SKM-1 (cell line): ENCODE data around the gene SLC17A9.

Experiments
- DNase-seq: peaks from one replicate; lab custom pipeline; 2025; ENCODE audit not compliant: unreplicated experiment; lab: John Stamatoyannopoulos, UW

The SLC17A9 gene

GRCh38 chr20:62980970-62981369 lies 28.5 kb downstream of the SLC17A9 start:
- DNase-seq = no peak

- no peak for DNase-seq
These were observed 29.9 kb downstream of the SLC17A9 start for GRCh38 chr20:62982124-62983075.

- no peak for DNase-seq
These were observed 30.7 kb downstream of the SLC17A9 start for GRCh38 chr20:62983210-62983609.

GRCh38 chr20:62984666-62985443 lies 32.3 kb downstream of the SLC17A9 start:
- DNase-seq = no peak

DNA sequence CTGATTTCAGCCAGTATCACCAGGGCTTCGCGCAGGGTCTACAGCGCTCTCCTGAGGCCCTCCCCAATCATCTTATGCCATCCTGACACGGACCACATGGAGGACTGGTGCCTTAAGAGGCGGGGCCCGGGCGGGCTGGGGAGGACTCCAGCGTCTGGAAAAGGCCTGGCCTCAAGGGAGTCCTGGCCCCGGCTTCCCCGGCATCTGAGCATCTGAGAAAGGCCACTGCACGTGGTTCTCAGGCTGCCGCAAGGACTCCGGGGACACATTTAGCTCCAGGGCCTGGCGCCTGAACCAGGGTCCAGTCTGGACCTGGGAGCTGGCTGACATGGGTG lies 32.9 kb downstream of the SLC17A9 start:
- no peak for DNase-seq

GRCh38 chr20:62986257-62986800 lies 33.8 kb downstream of the SLC17A9 start:
- DNase-seq = no peak

DNA sequence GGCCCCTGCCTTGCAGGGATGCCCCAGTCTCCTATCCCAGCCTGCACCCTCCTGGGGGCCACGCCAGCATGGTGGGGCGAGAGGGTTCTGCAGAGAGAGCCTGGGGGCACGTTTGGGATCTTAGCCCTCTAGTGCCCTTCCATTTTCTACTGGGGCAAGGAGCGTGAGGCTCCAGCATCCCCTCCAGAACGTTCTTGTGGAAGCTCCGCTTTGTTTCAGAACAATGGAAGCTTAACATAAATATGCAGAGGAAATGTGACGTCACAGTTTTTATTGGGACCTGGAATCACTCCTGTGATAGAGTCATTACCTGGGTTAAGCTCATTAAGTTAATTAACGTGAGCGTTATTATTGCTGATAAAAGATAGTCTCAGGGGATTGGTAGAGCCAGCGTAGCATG lies 34.6 kb downstream of the SLC17A9 start:
- DNase-seq = no peak

DNA sequence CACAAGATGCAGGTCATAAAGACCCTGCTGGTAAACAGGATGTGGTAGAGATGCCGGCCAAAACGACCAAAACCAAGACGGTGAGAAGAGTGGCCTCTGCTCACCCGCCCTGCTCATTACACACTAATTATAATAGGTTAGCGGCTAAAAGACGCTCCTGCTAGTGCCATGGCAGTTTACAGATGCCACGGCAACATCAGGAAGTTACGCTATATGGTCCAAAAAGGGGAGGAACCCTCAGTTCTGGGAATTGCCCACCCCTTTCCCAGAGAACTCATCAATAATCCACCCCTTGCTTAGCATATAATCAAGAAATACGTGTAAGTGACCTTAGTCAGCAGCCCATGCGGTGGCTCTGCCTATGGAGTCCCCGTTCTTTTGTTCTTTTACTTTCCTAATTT lies 36.7 kb downstream of the SLC17A9 start:
- no peak for DNase-seq

GRCh38 chr20:62990306-62990825 lies 37.9 kb downstream of the SLC17A9 start:
- no peak for DNase-seq

- no peak for DNase-seq
These were observed 38.8 kb downstream of the SLC17A9 start for GRCh38 chr20:62991196-62991807.

- no peak for DNase-seq
These were observed 39.4 kb downstream of the SLC17A9 start for GRCh38 chr20:62991863-62992262.

GRCh38 chr20:62993856-62994494 lies 41.5 kb downstream of the SLC17A9 start:
- DNase-seq = no peak

- no peak for DNase-seq
These were observed 42.4 kb downstream of the SLC17A9 start for GRCh38 chr20:62994869-62995281.

DNA sequence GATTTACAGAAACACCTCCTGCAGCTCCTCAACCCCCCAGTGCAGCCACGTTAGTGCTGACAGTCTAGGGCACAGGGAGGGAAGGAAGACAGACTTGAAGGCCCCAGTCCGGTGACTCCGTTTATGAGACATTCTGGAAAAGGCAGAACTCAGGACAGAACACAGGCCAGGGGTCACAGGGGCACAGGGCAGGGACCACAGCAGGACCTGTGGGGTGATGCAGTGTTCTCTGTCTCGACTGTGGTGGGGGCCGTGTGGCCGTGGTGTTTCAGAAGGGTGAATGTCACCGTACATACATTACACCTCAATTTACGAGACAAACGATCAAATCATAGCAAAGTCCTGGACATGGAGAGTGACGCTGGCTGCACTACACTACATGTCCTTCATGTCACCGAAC lies 43.0 kb downstream of the SLC17A9 start:
- no peak for DNase-seq

DNA sequence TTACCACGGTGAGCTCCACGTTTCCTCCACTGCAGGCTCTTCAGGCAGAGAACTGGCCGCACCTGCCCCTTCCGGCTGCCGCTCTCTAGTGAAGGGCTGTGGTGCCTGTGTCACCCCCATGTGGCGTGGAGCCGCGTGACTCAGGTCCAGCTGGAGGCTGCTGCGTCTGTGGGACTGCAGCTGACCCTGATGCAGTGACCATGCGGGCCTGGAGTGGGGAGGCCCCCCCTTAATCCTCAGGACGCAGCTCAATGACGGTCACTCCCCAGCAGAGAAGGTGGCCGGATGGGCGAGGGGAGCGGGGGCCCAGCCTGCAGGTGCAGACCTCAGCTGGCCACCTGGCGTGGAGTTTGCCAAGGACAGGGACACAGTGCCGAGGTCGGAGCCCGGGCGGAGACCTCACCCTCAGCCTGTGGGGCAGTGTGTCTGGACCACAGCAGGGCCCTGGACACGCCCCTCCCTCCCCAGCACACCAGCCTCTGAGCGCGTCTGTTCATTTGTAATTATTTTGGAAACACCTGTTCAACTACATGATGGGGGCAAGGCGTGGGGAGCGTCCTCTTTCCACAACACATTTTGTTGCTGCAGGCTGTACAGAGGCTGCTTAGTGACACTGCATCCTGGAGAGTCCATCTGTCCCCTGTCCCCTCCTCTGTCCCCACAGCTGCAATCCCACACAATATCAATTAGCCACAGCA lies 43.5 kb downstream of the SLC17A9 start:
- DNase-seq = no peak

- no peak for DNase-seq
These were observed 44.1 kb downstream of the SLC17A9 start for GRCh38 chr20:62996596-62996982.

GRCh38 chr20:62997417-62998035 lies 45.0 kb downstream of the SLC17A9 start:
- DNase-seq = no peak

GRCh38 chr20:62998449-62998848 lies 45.9 kb downstream of the SLC17A9 start:
- DNase-seq = no peak

- DNase-seq = no peak
These were observed 47.1 kb downstream of the SLC17A9 start for GRCh38 chr20:62999580-62999979.

DNA sequence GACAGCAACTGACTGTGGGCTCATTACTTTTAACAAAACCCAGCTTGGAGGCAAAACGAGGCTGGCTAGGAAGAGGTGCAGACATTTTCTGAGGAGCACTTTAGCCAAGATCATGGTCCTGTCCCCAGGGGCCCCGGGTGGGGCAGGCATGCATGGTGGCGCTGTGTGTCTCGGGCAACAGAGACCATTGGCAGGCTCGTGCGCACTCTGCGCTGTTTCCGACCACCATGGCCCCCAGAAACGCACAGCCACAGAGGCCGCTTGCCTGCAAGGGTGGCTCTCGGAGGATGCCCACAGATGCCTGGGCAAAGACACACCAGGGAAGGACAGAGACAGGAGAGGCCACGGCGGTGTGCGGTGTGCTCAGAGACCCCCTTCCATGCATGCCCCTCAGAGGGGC lies 47.5 kb downstream of the SLC17A9 start:
- DNase-seq = no peak
